ENCODE measurements around the gene ARHGAP30. TPM values are rescaled to one million over a fixed set of nuclear protein-coding genes. Genes with fewer than 3 reads are reported as not detected.

The ARHGAP30 gene
- total and polyA plus RNA-seq, 4 experiments from 2014 or later: 63.4 to 226 (median 218) TPM

DNA sequence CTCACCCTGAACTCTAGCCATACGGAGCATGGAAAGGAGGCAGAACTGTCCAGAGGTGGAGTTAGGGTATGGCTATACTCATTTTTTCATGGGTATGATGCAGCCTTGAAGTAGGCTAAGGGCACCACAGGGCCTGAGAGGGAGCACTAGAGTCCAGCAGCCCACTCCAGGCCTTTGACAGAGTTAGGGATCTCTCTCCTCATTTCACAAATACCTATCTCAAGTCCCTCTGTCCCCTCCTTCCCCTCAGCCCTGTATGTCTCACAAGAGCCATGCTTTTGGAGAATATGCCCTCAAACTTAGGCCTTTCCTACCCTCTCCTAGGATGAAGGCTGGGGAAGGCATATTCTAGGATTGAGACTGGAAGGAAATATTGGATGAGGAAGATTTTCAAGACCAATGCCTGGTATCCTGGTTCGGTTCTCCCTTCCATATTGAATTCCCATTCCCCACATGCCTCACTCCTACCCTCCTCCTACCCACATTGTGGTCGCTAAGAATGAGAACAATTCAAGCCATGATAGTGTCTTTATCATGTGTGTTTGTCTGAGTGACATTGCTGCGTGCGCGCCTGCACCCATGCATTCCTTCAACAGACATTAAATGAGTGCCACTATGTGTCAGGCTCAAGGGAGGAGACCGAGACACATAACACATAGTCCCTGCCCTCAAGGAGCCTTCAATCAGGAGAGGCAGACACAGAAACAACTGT, 22.3 kb upstream of the ARHGAP30 start:
- intact Hi-C loops (cut with micrococcal nuclease): no loop called here
- CTCF ChIA-PET (ENCODE audit: partially characterized antibody): interaction anchor here (1.0 to 7.8 kb wide), 2 partner anchors 23 to 122 kb away, joined by 3 to 159 read pairs; partner anchors contain the start of gene ARHGAP30
- Mint-ChIP-seq H3K36me3 (no peaks in the 10 kb centered on the region), H3K27me3 (no peaks in the 10 kb centered on the region), H3K27ac (peak overlapping the region in 3 of 7 donors; percentile 16 to 52 (median 16)), H3K4me3 (no peak overlapping the region), H3K9me3 (peaks cover 0 to 4% (median 0%) of the 10 kb centered on the region in 8 donors), H3K4me1 (peaks cover 1 to 7% (median 4%) of the 10 kb centered on the region in 4 donors)
- Histone ChIP-seq H3K27me3 (ENCODE audit: insufficient read depth, low read length) (no peaks in the 10 kb centered on the region), H3K36me3 (ENCODE audit: insufficient read depth, low read length) (no peaks in the 10 kb centered on the region), H3K4me3 (ENCODE audit: low read length in 2 of 2) (no peak overlapping the region), H3K4me1 (ENCODE audit: insufficient read depth, low read length) (peaks cover 3% of the 10 kb centered on the region), H3K27ac (ENCODE audit: low read depth, low read length) (no peak overlapping the region), H3K9me3 (ENCODE audit: control insufficient read depth in 1 of 2, low read length in 2 of 2) (no peaks in the 10 kb centered on the region)
- POLR2A ChIA-PET (ENCODE audit: partially characterized antibody): interaction anchor here (1.2 to 1.7 kb wide), 2 partner anchors 23 to 46 kb away, joined by 3 to 4 read pairs; partner anchors contain the start of gene USF1
- no peak for DNase-seq

- H3K4me3 Mint-ChIP-seq: no peak overlapping the region
- no peak overlapping the region for H3K27ac Mint-ChIP-seq
- no peaks in the 10 kb centered on the region for H3K27me3 Mint-ChIP-seq
- Histone ChIP-seq H3K36me3 (ENCODE audit: insufficient read depth, low read length) (no peaks in the 10 kb centered on the region), H3K9me3 (ENCODE audit: control insufficient read depth in 1 of 2, low read length in 2 of 2) (no peaks in the 10 kb centered on the region), H3K4me1 (ENCODE audit: insufficient read depth, low read length) (no peaks in the 10 kb centered on the region), H3K27ac (ENCODE audit: low read depth, low read length) (no peak overlapping the region), H3K27me3 (ENCODE audit: insufficient read depth, low read length) (no peaks in the 10 kb centered on the region), H3K4me3 (ENCODE audit: low read length in 2 of 2) (no peak overlapping the region)
- no peaks in the 10 kb centered on the region for H3K36me3 Mint-ChIP-seq
- intact Hi-C loops (cut with micrococcal nuclease): no loop called here
- H3K4me1 Mint-ChIP-seq: peaks cover 0 to 2% (median 0%) of the 10 kb centered on the region in 4 donors
- no peaks in the 10 kb centered on the region for H3K9me3 Mint-ChIP-seq
- ChIA-PET POLR2A (ENCODE audit: partially characterized antibody) (no interaction called here), CTCF (ENCODE audit: partially characterized antibody) (no interaction called here)
- DNase-seq: no peak
Observed at GRCh38 chr1:161091093-161091492, 21.4 kb upstream of the ARHGAP30 start.

DNA sequence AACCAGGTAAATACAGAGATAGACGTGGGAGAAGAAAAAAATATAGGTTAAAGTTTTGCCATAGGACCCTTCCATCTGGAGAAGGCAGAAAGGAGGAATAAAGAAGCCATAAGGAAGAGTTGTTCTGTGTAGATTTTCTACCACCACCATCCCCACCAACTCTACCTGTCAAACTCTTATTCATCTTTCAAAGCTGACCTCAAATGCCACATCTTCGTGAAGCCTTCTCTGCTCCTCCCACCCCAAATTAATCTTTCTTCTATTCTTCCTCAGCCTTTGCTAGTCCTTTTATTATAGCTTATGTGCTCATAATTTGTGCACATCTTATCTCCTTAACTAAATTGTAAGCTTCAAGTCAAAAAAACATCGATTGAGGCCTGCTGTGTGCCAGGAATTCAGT, 20.9 kb upstream of the ARHGAP30 start:
- ChIA-PET CTCF (ENCODE audit: partially characterized antibody) (no interaction called here), POLR2A (ENCODE audit: partially characterized antibody) (no interaction called here)
- Histone ChIP-seq H3K4me3 (ENCODE audit: low read length in 2 of 2) (no peak overlapping the region), H3K27me3 (ENCODE audit: insufficient read depth, low read length) (no peaks in the 10 kb centered on the region), H3K9me3 (ENCODE audit: control insufficient read depth in 1 of 2, low read length in 2 of 2) (no peaks in the 10 kb centered on the region), H3K27ac (ENCODE audit: low read depth, low read length) (no peak overlapping the region), H3K4me1 (ENCODE audit: insufficient read depth, low read length) (no peaks in the 10 kb centered on the region), H3K36me3 (ENCODE audit: insufficient read depth, low read length) (no peaks in the 10 kb centered on the region)
- intact Hi-C loops (cut with micrococcal nuclease): no loop called here
- no peak overlapping the region for H3K4me3 Mint-ChIP-seq
- no peaks in the 10 kb centered on the region for H3K36me3 Mint-ChIP-seq
- H3K4me1 Mint-ChIP-seq: peaks cover 0 to 2% (median 0%) of the 10 kb centered on the region in 4 donors
- no peak overlapping the region for H3K27ac Mint-ChIP-seq
- no peak for DNase-seq
- H3K27me3 Mint-ChIP-seq: no peaks in the 10 kb centered on the region
- no peaks in the 10 kb centered on the region for H3K9me3 Mint-ChIP-seq

DNA sequence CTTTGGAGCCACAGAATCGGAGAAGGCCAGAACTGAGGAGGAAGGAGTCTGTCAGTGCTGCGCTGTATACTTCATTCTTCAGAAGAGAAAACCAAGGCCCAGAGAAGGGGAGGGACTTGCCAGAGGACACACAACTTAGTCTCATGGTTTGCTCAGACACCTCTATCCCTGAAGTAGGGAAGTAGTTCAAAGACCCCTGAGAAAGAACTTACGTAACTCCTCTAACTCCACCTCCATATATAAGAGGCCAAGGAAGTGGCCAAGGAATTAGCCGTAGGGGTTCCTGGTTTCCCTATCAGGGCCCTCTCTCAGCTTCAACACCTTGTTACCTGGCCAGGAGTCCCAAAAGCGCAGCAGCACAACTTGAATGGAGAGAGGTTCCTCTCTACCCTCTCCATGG, 20.2 kb upstream of the ARHGAP30 start:
- Mint-ChIP-seq H3K9me3 (no peaks in the 10 kb centered on the region), H3K36me3 (no peaks in the 10 kb centered on the region), H3K27me3 (no peaks in the 10 kb centered on the region), H3K4me1 (peaks cover 0 to 2% (median 0%) of the 10 kb centered on the region in 4 donors), H3K27ac (no peak overlapping the region), H3K4me3 (no peak overlapping the region)
- H3K4me1 ChIP-seq (ENCODE audit: insufficient read depth, low read length): no peaks in the 10 kb centered on the region
- H3K27me3 ChIP-seq (ENCODE audit: insufficient read depth, low read length): no peaks in the 10 kb centered on the region
- intact Hi-C loops (cut with micrococcal nuclease): no loop called here
- H3K9me3 ChIP-seq (ENCODE audit: control insufficient read depth in 1 of 2, low read length in 2 of 2): no peaks in the 10 kb centered on the region
- H3K4me3 ChIP-seq (ENCODE audit: low read length in 2 of 2): no peak overlapping the region
- POLR2A ChIA-PET (ENCODE audit: partially characterized antibody): no interaction called here
- CTCF ChIA-PET (ENCODE audit: partially characterized antibody): no interaction called here
- DNase-seq: no peak
- no peaks in the 10 kb centered on the region for H3K36me3 ChIP-seq (ENCODE audit: insufficient read depth, low read length)
- H3K27ac ChIP-seq (ENCODE audit: low read depth, low read length): no peak overlapping the region

DNA sequence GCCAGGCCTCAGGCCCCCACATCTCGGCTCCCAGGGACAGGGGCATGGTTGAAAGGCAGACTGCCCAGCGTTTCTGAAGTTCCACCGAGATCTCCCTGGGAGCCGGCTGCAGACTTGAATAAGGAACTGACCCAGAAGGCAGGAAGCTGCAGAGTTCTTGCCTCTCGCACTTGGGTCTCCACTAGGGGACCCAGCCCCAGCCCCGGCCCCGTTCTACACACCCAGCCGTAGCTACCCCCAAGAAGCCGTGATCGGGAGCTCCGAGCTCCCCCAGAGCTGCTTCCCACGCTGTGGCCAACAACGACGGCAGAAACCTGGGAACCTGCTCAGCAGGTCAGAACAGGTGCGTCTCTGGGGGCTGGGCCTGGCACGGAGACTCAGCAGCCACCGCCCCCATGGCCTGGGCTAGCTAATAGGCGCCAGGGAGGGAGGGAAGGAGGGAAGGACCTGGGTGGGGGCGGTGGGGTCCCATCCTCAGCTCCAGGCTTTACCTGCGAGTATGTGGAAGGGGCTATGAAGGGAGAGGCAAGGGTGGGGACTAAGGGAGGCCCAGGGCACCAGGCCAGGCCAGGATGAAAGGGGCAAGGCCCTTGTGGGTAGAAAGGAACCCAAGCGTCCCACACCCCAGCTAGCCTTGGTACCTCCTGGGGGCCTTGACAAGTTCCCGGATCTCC, 19.7 kb upstream of the ARHGAP30 start, which contains the start of gene NECTIN4:
Gene NECTIN4, minus strand, starts transcription at position 308 of the 674 bp plus-strand sequence. Its CDS starts 262 bp downstream, at position 46.
- Mint-ChIP-seq H3K9me3 (no peaks in the 10 kb centered on the region), H3K27me3 (no peaks in the 10 kb centered on the region), H3K27ac (no peak within 1 kb of the TSS), H3K4me3 (no peak within 1 kb of the TSS), H3K4me1 (peaks cover 0 to 2% (median 0%) of the 10 kb centered on the region in 4 donors), H3K36me3 (no peaks in the 10 kb centered on the region)
- DNase-seq: no peak
- H3K4me1 ChIP-seq (ENCODE audit: insufficient read depth, low read length): no peaks in the 10 kb centered on the region
- no peak within 1 kb of the TSS for H3K4me3 ChIP-seq (ENCODE audit: low read length in 2 of 2)
- ChIA-PET POLR2A (ENCODE audit: partially characterized antibody) (interaction anchor here (1.3 kb wide), 1 partner anchor 44 kb away, joined by 4 read pairs; the partner anchor contains the start of gene USF1), CTCF (ENCODE audit: partially characterized antibody) (interaction anchor here (5.2 kb wide), 1 partner anchor 9 kb away, joined by 26 read pairs; the partner anchor contains the start of gene KLHDC9)
- H3K27me3 ChIP-seq (ENCODE audit: insufficient read depth, low read length): no peaks in the 10 kb centered on the region
- no peaks in the 10 kb centered on the region for H3K36me3 ChIP-seq (ENCODE audit: insufficient read depth, low read length)
- H3K9me3 ChIP-seq (ENCODE audit: control insufficient read depth in 1 of 2, low read length in 2 of 2): no peaks in the 10 kb centered on the region
- intact Hi-C loops (cut with micrococcal nuclease): no loop called here
- H3K27ac ChIP-seq (ENCODE audit: low read depth, low read length): no peak within 1 kb of the TSS

DNA sequence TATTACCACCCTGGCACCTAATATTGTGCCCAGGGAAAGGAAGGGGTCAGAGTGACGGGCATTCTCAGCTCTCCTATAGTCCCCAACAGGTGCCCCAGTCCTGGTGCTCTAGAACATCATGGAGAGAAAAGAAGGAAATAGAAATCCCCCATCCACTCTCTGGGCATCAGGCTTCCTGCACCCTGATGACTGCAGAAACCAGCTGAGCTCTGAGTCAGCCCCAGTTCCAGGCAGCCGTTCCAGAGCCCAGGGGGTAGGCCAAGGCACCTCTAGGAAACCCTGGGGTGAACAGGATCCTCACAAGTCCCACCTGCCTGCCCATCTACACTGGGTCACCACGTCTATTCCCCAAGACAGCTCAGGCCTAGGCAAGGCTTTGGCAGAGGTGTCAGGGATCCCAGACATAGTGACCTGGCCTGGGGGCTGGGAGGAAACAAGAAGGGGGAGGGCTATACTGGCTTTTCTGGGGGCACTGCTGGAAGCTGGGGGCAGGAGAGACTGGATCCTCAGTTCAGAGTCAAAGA, 19.0 kb upstream of the ARHGAP30 start:
- H3K4me3 ChIP-seq (ENCODE audit: low read length in 2 of 2): no peak overlapping the region
- peaks cover 0 to 2% (median 0%) of the 10 kb centered on the region in 4 donors for H3K4me1 Mint-ChIP-seq
- H3K27me3 Mint-ChIP-seq: no peaks in the 10 kb centered on the region
- ChIA-PET CTCF (ENCODE audit: partially characterized antibody) (interaction anchor here (5.2 kb wide), 1 partner anchor 10 kb away, joined by 26 read pairs; the partner anchor contains the start of gene KLHDC9), POLR2A (ENCODE audit: partially characterized antibody) (interaction anchor here (0.7 to 1.3 kb wide), 2 partner anchors 9 to 43 kb away, joined by 3 to 4 read pairs; partner anchors contain the start of gene USF1)
- H3K9me3 Mint-ChIP-seq: no peaks in the 10 kb centered on the region
- DNase-seq: no peak
- H3K27ac Mint-ChIP-seq: no peak overlapping the region
- H3K9me3 ChIP-seq (ENCODE audit: control insufficient read depth in 1 of 2, low read length in 2 of 2): no peaks in the 10 kb centered on the region
- H3K4me3 Mint-ChIP-seq: no peak overlapping the region
- no peaks in the 10 kb centered on the region for H3K4me1 ChIP-seq (ENCODE audit: insufficient read depth, low read length)
- no peaks in the 10 kb centered on the region for H3K27me3 ChIP-seq (ENCODE audit: insufficient read depth, low read length)
- intact Hi-C loops (cut with micrococcal nuclease): no loop called here
- H3K36me3 ChIP-seq (ENCODE audit: insufficient read depth, low read length): no peaks in the 10 kb centered on the region
- no peak overlapping the region for H3K27ac ChIP-seq (ENCODE audit: low read depth, low read length)
- H3K36me3 Mint-ChIP-seq: no peaks in the 10 kb centered on the region

- no peak for DNase-seq
- Mint-ChIP-seq H3K27me3 (no peaks in the 10 kb centered on the region), H3K9me3 (no peaks in the 10 kb centered on the region), H3K27ac (peak overlapping the region in 3 of 7 donors; percentile 19 to 55 (median 50)), H3K4me1 (peaks cover 0 to 2% (median 0%) of the 10 kb centered on the region in 4 donors), H3K36me3 (no peaks in the 10 kb centered on the region), H3K4me3 (no peak overlapping the region)
- ChIA-PET CTCF (ENCODE audit: partially characterized antibody) (interaction anchor here (0.9 to 5.2 kb wide), 3 partner anchors 12 to 89 kb away, joined by 3 to 26 read pairs (median 3); partner anchors contain the start of gene KLHDC9), POLR2A (ENCODE audit: partially characterized antibody) (interaction anchor here (1.0 kb wide), 1 partner anchor 10 kb away, joined by 4 read pairs; no protein-coding TSS in a partner anchor)
- H3K27me3 ChIP-seq (ENCODE audit: insufficient read depth, low read length): no peaks in the 10 kb centered on the region
- H3K4me1 ChIP-seq (ENCODE audit: insufficient read depth, low read length): no peaks in the 10 kb centered on the region
- H3K27ac ChIP-seq (ENCODE audit: low read depth, low read length): no peak overlapping the region
- H3K9me3 ChIP-seq (ENCODE audit: control insufficient read depth in 1 of 2, low read length in 2 of 2): no peaks in the 10 kb centered on the region
- intact Hi-C loops (cut with micrococcal nuclease): no loop called here
- no peak overlapping the region for H3K4me3 ChIP-seq (ENCODE audit: low read length in 2 of 2)
- no peaks in the 10 kb centered on the region for H3K36me3 ChIP-seq (ENCODE audit: insufficient read depth, low read length)
Observed at GRCh38 chr1:161086457-161086856, 16.8 kb upstream of the ARHGAP30 start.

Measured in CD4-positive, alpha-beta memory T cell (primary cell).